IMR-90 (cell line): ENCODE data around the gene TMOD1. TPM values are rescaled to one million over a fixed set of nuclear protein-coding genes. Genes with fewer than 3 reads are reported as not detected.
"Not testable (repeated sequence)": the region's sequence is repeated elsewhere in the genome, so short reads cannot be mapped to it uniquely, and the experiment has no call there.

Experiments used
- ATAC-seq: fragments of 200-7000 bp; cut with Tn5 transposase; 2 replicates; pipeline ENCODE4 v1.9.1; 2020; ENCODE audit warnings: low read depth, mild to moderate bottlenecking, moderate library complexity
- BruUV-seq: library from RNA; stranded (reverse); fragments of 400-500 nt; replicated peaks from 2 replicates; lab custom pipeline; 2021; lab: Mats Ljungman, UMichigan
- CTCF ChIA-PET: fragments of 300-600 bp; formaldehyde crosslinking; extraction: SDS; loops from one replicate; lab custom pipeline; 2021; ENCODE audit warnings: antibody characterized with exemption; lab: Yijun Ruan, JAX
- POLR2A ChIA-PET: fragments of 300-600 bp; sonication (Branson Sonifier 250); formaldehyde crosslinking; loops from one replicate; lab custom pipeline; 2022; ENCODE audit warnings: antibody characterized with exemption; ENCODE audit not compliant: unreplicated experiment; lab: Charles Lee
- DNase-seq: peaks from one replicate; pipeline ENCODE4 v3.0.0; 2013
- H2AFZ ChIP-seq: replicated peaks from 2 replicates; pipeline ENCODE3; 2013; ENCODE audit warnings: low read length, mild to moderate bottlenecking; ENCODE audit not compliant: poor library complexity
- H2AK5ac ChIP-seq: 2 replicates; pipeline ENCODE4 v1.6.1; 2013; ENCODE audit warnings: low read depth, low read length, inconsistent platforms
- H2AK9ac ChIP-seq: replicated peaks from 2 replicates; pipeline ENCODE3; 2013; ENCODE audit warnings: mild to moderate bottlenecking, low read depth, low read length, moderate library complexity; ENCODE audit not compliant: poor library complexity
- H2BK120ac ChIP-seq: 2 replicates; pipeline ENCODE4 v1.6.1; 2013; ENCODE audit warnings: low read depth, low read length, inconsistent platforms
- H2BK15ac ChIP-seq: 3 replicates; pipeline ENCODE4 v1.6.1; 2013; ENCODE audit warnings: low read depth, low read length, inconsistent platforms
- H2BK20ac ChIP-seq: 2 replicates; pipeline ENCODE4 v1.6.1; 2013; ENCODE audit warnings: low read depth, mild to moderate bottlenecking, inconsistent platforms, low read length, moderate library complexity
- H2BK5ac ChIP-seq: 2 replicates; pipeline ENCODE4 v1.6.1; 2013; ENCODE audit warnings: mild to moderate bottlenecking, low read depth, low read length, inconsistent platforms; ENCODE audit not compliant: poor library complexity, severe bottlenecking
- H3K14ac ChIP-seq: replicated peaks from 2 replicates; pipeline ENCODE4 v1.6.1; 2013; ENCODE audit warnings: low read depth, low read length, inconsistent platforms
- H3K18ac ChIP-seq: 2 replicates; pipeline ENCODE4 v1.6.1; 2013; ENCODE audit warnings: low read depth, low read length, control low read depth
- H3K23ac ChIP-seq: 2 replicates; pipeline ENCODE4 v1.6.1; 2013; ENCODE audit warnings: low read depth, low read length, inconsistent platforms
- H3K27ac ChIP-seq: 2 replicates; pipeline ENCODE4 v1.5.1; 2013; ENCODE audit warnings: mild to moderate bottlenecking, control low read depth, low read length; ENCODE audit not compliant: insufficient read depth
- H3K27me3 ChIP-seq: 2 replicates; pipeline ENCODE4 v1.6.1; 2013; ENCODE audit warnings: low read length; ENCODE audit not compliant: control insufficient read depth, insufficient read depth
- H3K36me3 ChIP-seq: 2 replicates; pipeline ENCODE4 v1.6.1; 2013; ENCODE audit warnings: low read length, mixed read lengths; ENCODE audit not compliant: control insufficient read depth, insufficient read depth
- H3K4ac ChIP-seq: 2 replicates; pipeline ENCODE4 v1.6.1; 2013; ENCODE audit warnings: low read depth, low read length, inconsistent platforms
- H3K4me1 ChIP-seq: 2 replicates; pipeline ENCODE4 v1.6.1; 2013; ENCODE audit warnings: low read length, mixed read lengths; ENCODE audit not compliant: control insufficient read depth, insufficient read depth
- H3K4me2 ChIP-seq: 2 replicates; pipeline ENCODE4 v1.6.1; 2013; ENCODE audit warnings: low read depth, mild to moderate bottlenecking, control low read depth, low read length, moderate library complexity
- H3K4me3 ChIP-seq: 2 replicates; pipeline ENCODE4 v1.5.1; 2013; ENCODE audit warnings: low read depth, mild to moderate bottlenecking, control low read depth, low read length, moderate library complexity; ENCODE audit not compliant: insufficient read depth
- H3K56ac ChIP-seq: 2 replicates; pipeline ENCODE4 v1.6.1; 2013; ENCODE audit warnings: low read length, inconsistent platforms; ENCODE audit not compliant: insufficient read depth; ENCODE audit errors: extremely low read depth
- H3K79me1 ChIP-seq, 2 experiments: 2 replicates each; pipeline ENCODE4 v1.6.1; 2013; ENCODE audit warnings: low read length in 2 of 2, inconsistent platforms in 1 of 2, low read depth in 1 of 2
- H3K9ac ChIP-seq: 2 replicates; pipeline ENCODE4 v1.6.1; 2013; ENCODE audit warnings: low read depth, low read length, control low read depth
- H3K9me1 ChIP-seq: 2 replicates; pipeline ENCODE4 v1.6.1; 2013; ENCODE audit warnings: low read length, inconsistent platforms; ENCODE audit not compliant: insufficient read depth
- H3K9me3 ChIP-seq: 2 replicates; pipeline ENCODE4 v1.6.1; 2013; ENCODE audit warnings: low read length; ENCODE audit not compliant: control insufficient read depth, insufficient read depth
- H4K20me1 ChIP-seq: 2 replicates; pipeline ENCODE4 v1.6.1; 2013; ENCODE audit warnings: low read length, inconsistent platforms; ENCODE audit not compliant: insufficient read depth
- H4K5ac ChIP-seq: 2 replicates; pipeline ENCODE4 v1.6.1; 2013; ENCODE audit warnings: mild to moderate bottlenecking, low read depth, low read length, control low read depth
- H4K8ac ChIP-seq, 2 experiments: 2 replicates each; pipeline ENCODE4 v1.6.1; 2013; ENCODE audit warnings: low read depth in 2 of 2, low read length in 2 of 2, control low read depth in 1 of 2, inconsistent platforms in 1 of 2
- H4K91ac ChIP-seq: 2 replicates; pipeline ENCODE4 v1.6.1; 2013; ENCODE audit warnings: low read depth, low read length, inconsistent platforms; ENCODE audit not compliant: insufficient read depth
- WGBS, 2 experiments: methylation state at CpG; one replicate each; pipeline versions ENCODE4 v1.1.5 to v1.1.7; 2013; ENCODE audit warnings: missing lambda C conversion rate in 2 of 2; ENCODE audit not compliant: insufficient read length in 1 of 2; ENCODE audit errors: extremely low coverage in 2 of 2; 5-methylcytosine and 5-hydroxymethylcytosine counted together
- dilution Hi-C: fragments of 300-500 bp; cut with HindIII; formaldehyde crosslinking; loops from one replicate; pipeline ENCODE4 v1.14.3; 2018; ENCODE audit warnings: low sequenced_read_pairs; ENCODE audit not compliant: unreplicated experiment
- in situ Hi-C: fragments of 300-500 bp; cut with MboI; formaldehyde crosslinking; loops from 3 replicates; pipeline ENCODE4 v1.14.3; 2019; ENCODE audit warnings: low sequenced_read_pairs, inconsistent platforms, mixed read lengths
- intact Hi-C: fragments of 100-400 bp; cut with micrococcal nuclease; formaldehyde crosslinking; loops from 2 replicates; pipeline ENCODE4 v1.10.0; 2022
- polyA plus RNA-seq, 3 experiments: library from polyadenylated mRNA; depleted of rRNA; stranded (reverse); fragments of >200 nt; gene quantifications; 2 replicates each; pipeline ENCODE4 v1.2.3, GENCODE V29; 2012; ENCODE audit warnings: low replicate concordance in 1 of 3
- total RNA-seq: library from RNA; depleted of rRNA; stranded (reverse); fragments of >200 nt; gene quantifications from 2 replicates; pipeline ENCODE4 v1.2.3, GENCODE V29; 2012

The TMOD1 gene
- total and polyA plus RNA-seq, 2 of the 4 experiments (the other 2 are of a cell fraction) = 0.18 to 0.38 TPM

DNA sequence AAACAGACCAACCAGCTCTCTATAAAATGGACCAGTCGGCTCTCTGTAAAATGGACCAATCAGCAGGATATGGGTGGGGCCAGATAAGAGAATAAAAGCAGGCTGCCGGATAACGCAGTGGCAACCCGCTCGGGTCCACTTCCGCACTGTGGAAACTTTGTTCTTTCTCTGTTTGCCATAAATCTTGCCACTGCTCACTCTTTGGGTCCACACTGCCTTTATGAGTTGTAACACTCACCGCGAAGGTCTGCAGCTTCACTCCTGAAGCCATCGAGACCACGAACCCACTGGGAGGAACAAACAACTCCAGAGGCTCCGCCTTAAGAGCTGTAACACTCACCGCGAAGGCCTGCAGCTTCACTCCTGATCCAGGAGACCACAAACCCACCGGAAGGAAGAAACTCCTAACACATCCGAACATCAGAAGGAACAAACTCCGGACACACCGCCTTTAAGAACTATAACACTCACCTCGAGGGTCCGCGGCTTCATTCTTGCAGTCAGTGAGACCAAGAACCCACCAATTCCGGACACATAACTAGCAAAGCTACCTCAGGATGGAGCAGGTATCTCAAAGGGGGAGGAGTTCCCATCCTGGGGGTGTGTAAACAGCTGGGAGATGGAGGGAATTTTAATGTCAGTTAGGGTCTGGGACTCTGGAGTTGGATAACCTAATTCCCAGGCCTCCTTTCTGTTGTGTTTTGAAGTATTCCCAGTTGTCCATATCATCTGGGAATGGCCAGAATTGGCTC, 73.6 kb downstream of the TMOD1 start:
- BruUV-seq, H4K20me1 ChIP-seq, H3K9ac ChIP-seq, H3K56ac ChIP-seq, H2BK15ac ChIP-seq, H3K4me3 ChIP-seq, in situ Hi-C loops, H3K4ac ChIP-seq, H3K36me3 ChIP-seq, intact Hi-C loops, DNase-seq, H4K8ac ChIP-seq, H3K4me1 ChIP-seq, POLR2A ChIA-PET, H3K27me3 ChIP-seq, H2AK5ac ChIP-seq, H3K27ac ChIP-seq, H2BK120ac ChIP-seq, CTCF ChIA-PET, H4K5ac ChIP-seq, H3K9me3 ChIP-seq, H4K91ac ChIP-seq, H3K79me1 ChIP-seq, H3K14ac ChIP-seq, dilution Hi-C loops, H3K23ac ChIP-seq, ATAC-seq, H3K18ac ChIP-seq, H2BK5ac ChIP-seq, H3K9me1 ChIP-seq, H2AFZ ChIP-seq, H3K4me2 ChIP-seq, H2AK9ac ChIP-seq, H2BK20ac ChIP-seq: not testable (repeated sequence)
- WGBS, 2 experiments = 100% methylated on average over 3 of the region's 21 CpGs; no CpG with 5 or more reads in 1 of the 2 experiments
